Thyroid gland (tissue), 4 donors: ENCODE data around the gene CXCL14. TPM values are rescaled to one million over a fixed set of nuclear protein-coding genes. Genes with fewer than 3 reads are reported as not detected.

ENCODE experiments used
- DNase-seq, 2 donors: peaks; one replicate each; pipeline ENCODE4 v3.0.0-alpha.2; 2019
- H3K27ac ChIP-seq, 3 donors: fragments of 200-600 bp; sonication (generic); 1 replicate in 2 of 3; 2 replicates in 1 of 3; pipeline ENCODE4 v1.5.1; 2016 to 2019; ENCODE audit warnings: mild to moderate bottlenecking in 1 of 3, moderate library complexity in 1 of 3
- H3K27me3 ChIP-seq: fragments of 200-600 bp; sonication (generic); one replicate; pipeline ENCODE4 v1.5.1; 2019
- H3K36me3 ChIP-seq, 2 donors: fragments of 200-600 bp; sonication (generic); one replicate each; pipeline ENCODE4 v1.5.1; 2016 to 2019
- H3K4me1 ChIP-seq, 2 donors: fragments of 200-600 bp; sonication (generic); one replicate each; pipeline ENCODE4 v1.5.1; 2017 to 2019
- H3K4me3 ChIP-seq, 3 donors: fragments of 200-600 bp; sonication (generic); replicated peaks in 1 of 3; 1 replicate in 2 of 3; 2 replicates in 1 of 3; pipeline ENCODE4 v1.5.1; 2016; ENCODE audit warnings: mild to moderate bottlenecking in 1 of 3
- H3K9me3 ChIP-seq: fragments of 200-600 bp; sonication (generic); one replicate; pipeline ENCODE4 v1.5.1; 2017
- CTCF ChIP-seq, 6 experiments: fragments of 200-600 bp in 3 of 6; fragments of 450-650 bp in 3 of 6; sonication (generic) in 3 of 6; IDR thresholded peaks; one replicate each; pipeline ENCODE4 v1.5.1; 2016 to 2019; ENCODE audit warnings: antibody characterized with exemption in 6 of 6, mild to moderate bottlenecking in 2 of 6, inconsistent platforms in 1 of 6, moderate library complexity in 1 of 6
- POLR2A ChIP-seq, 2 donors: fragments of 450-650 bp; IDR thresholded peaks; one replicate each; pipeline ENCODE4 v1.6.1; 2017; ENCODE audit warnings: antibody characterized with exemption in 2 of 2, mild to moderate bottlenecking in 2 of 2, moderate library complexity in 1 of 2
- WGBS, 2 donors: methylation state at CpG; one replicate each; pipeline ENCODE4 v1.1.5; 2017; 5-methylcytosine and 5-hydroxymethylcytosine counted together
- intact Hi-C: fragments of 100-400 bp; cut with DNase I; formaldehyde crosslinking; loops from one replicate; pipeline ENCODE4 v1.15.1; 2023
- total RNA-seq, 4 donors: library from RNA; depleted of rRNA; stranded (reverse); fragments of >200 nt; gene quantifications; one replicate each; pipeline ENCODE4 v1.2.3, GENCODE V29; 2016

Gene CXCL14
- total RNA-seq, 4 donors from 2014 or later: 39.4 to 57.0 (median 48.9) TPM

DNA sequence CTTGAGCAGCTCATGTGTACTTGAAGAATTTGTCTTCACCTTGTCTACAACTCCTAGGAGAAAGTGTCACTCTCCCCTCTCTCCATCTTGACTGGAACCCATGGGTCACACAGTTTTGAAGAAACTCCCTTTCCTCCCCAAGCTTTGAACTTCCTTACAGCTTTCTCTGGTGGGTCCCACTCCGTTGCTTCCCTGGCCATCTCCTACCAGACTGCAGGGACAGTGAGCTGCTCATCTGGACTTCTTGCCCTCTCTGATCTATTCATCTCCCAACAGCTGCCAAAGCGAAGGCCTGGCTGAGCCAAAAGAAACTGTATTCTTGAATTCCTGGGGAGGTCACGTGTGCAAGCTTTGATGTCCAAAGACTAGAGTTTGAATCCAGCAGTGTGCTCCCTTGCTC, 22.7 kb upstream of the CXCL14 start:
- no peak overlapping the region for H3K27ac ChIP-seq
- TF ChIP-seq POLR2A (IDR thresholded peaks at IDR 0.05) (no peak), CTCF (IDR thresholded peaks at IDR 0.05) (no peak)
- intact Hi-C loops: no loop called here
- H3K4me1 ChIP-seq: no peaks in the 10 kb centered on the region
- H3K9me3 ChIP-seq: no peaks in the 10 kb centered on the region
- WGBS, 2 donors: 91% methylated on average over 3 of the region's 3 CpGs
- no peak for DNase-seq
- no peaks in the 10 kb centered on the region for H3K27me3 ChIP-seq
- H3K36me3 ChIP-seq: no peaks in the 10 kb centered on the region
- H3K4me3 ChIP-seq: no peak overlapping the region

DNA sequence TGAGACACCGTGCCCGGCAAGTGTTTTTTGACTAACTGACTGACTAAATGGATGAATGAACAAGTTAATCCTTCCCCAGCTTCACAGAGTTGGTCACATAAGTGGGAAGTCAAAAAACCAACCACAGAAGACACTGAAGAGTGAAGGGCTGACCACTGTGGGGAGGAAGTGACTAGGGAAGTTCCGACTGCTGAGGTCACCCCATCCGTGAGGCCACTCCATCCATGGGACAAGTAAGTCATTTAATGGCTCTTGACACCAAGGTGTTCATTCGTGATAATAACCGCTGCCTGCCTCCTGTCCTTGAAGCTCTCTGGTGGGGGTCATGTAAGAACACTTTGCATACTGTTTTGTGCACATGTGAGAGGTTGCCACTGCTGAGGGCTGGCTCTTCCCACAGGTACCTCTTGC, 22.2 kb upstream of the CXCL14 start:
- DNase-seq: no peak
- Histone ChIP-seq H3K27me3 (no peaks in the 10 kb centered on the region), H3K36me3 (no peaks in the 10 kb centered on the region), H3K9me3 (no peaks in the 10 kb centered on the region), H3K4me3 (no peak overlapping the region), H3K27ac (no peak overlapping the region), H3K4me1 (no peaks in the 10 kb centered on the region)
- intact Hi-C loops: no loop called here
- 65 to 66% methylated on average over 5 to 6 of the region's 6 CpGs for WGBS, 2 donors
- no peak for TF ChIP-seq CTCF (IDR thresholded peaks at IDR 0.05)
- no peak for TF ChIP-seq POLR2A (IDR thresholded peaks at IDR 0.05)

- Histone ChIP-seq H3K4me3 (no peak overlapping the region), H3K9me3 (no peaks in the 10 kb centered on the region), H3K36me3 (no peaks in the 10 kb centered on the region), H3K27ac (no peak overlapping the region), H3K4me1 (no peaks in the 10 kb centered on the region), H3K27me3 (no peaks in the 10 kb centered on the region)
- intact Hi-C loops: no loop called here
- no peak for DNase-seq
- TF ChIP-seq CTCF (IDR thresholded peaks at IDR 0.05) (no peak), POLR2A (IDR thresholded peaks at IDR 0.05) (no peak)
- WGBS, 2 donors: 73 to 76% methylated on average over 5 of the region's 5 CpGs
These were observed 21.4 kb upstream of the CXCL14 start for GRCh38 chr5:135600152-135600570.

GRCh38 chr5:135599421-135600151, 20.8 kb upstream of the CXCL14 start:
- intact Hi-C loops: no loop called here
- 86% methylated on average over 6 of the region's 6 CpGs for WGBS, 2 donors
- no peak overlapping the region for H3K27ac ChIP-seq
- no peaks in the 10 kb centered on the region for H3K27me3 ChIP-seq
- H3K4me3 ChIP-seq: no peak overlapping the region
- H3K4me1 ChIP-seq: no peaks in the 10 kb centered on the region
- no peaks in the 10 kb centered on the region for H3K9me3 ChIP-seq
- H3K36me3 ChIP-seq: no peaks in the 10 kb centered on the region
- no peak for DNase-seq
- TF ChIP-seq POLR2A (IDR thresholded peaks at IDR 0.05): no peak
- no peak for TF ChIP-seq CTCF (IDR thresholded peaks at IDR 0.05)

DNA sequence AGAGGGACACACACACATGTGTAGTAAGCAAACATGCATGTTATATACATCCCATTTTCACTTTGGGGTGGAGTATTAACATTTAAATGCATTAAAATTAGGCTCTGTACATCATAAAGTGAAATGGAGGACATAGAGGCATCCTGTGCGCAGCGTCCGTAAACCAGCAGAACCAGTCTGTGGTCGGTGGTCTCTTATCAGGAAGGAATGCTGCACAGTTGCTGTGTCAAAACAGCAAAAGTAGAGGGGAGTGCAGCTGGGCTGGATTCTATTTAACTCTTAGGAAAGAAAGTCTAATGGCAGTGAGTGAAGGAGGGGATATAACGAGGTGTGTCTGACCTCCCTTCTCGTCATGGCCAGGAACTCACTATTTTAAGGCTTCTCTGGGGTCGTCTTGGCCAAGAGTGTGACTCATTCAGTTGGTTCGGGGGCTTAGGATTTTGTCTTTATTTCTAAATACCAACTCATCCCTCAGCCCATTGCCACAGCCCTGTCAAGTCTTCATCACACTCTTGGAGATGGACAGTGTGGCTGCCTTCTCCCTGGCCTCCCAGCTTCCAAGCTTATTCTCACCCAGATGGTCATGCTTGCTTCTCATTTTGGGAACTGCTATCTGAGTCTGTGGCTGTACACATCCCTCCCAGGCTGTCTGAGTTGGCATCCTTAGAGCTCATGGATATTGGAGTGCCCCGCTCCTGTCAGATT, 20.1 kb upstream of the CXCL14 start:
- intact Hi-C loops: no loop called here
- DNase-seq: no peak
- H3K4me3 ChIP-seq: no peak overlapping the region
- H3K9me3 ChIP-seq: no peaks in the 10 kb centered on the region
- no peak overlapping the region for H3K27ac ChIP-seq
- 61 to 69% methylated on average over 9 of the region's 9 CpGs for WGBS, 2 donors
- no peaks in the 10 kb centered on the region for H3K4me1 ChIP-seq
- TF ChIP-seq CTCF (IDR thresholded peaks at IDR 0.05): no peak
- TF ChIP-seq POLR2A (IDR thresholded peaks at IDR 0.05): no peak
- no peaks in the 10 kb centered on the region for H3K36me3 ChIP-seq
- no peaks in the 10 kb centered on the region for H3K27me3 ChIP-seq
